Panc1 (cell line): ENCODE data around the gene C1orf210. TPM values are rescaled to one million over a fixed set of nuclear protein-coding genes. Genes with fewer than 3 reads are reported as not detected.

Source experiments
- ATAC-seq: fragments of 200-7000 bp; cut with Tn5 transposase; 2 replicates; pipeline ENCODE4 v1.9.1; 2020; ENCODE audit warnings: mild to moderate bottlenecking, moderate library complexity
- BruUV-seq: library from RNA; stranded (reverse); fragments of 400-500 nt; replicated peaks from 2 replicates; lab custom pipeline; 2021; lab: Mats Ljungman, UMichigan
- CTCF ChIA-PET: fragments of 300-600 bp; sonication (Branson Sonifier 250); formaldehyde crosslinking; loops from one replicate; lab custom pipeline; 2022; ENCODE audit warnings: antibody characterized with exemption; lab: Charles Lee
- POLR2A ChIA-PET: fragments of 300-600 bp; sonication (Branson Sonifier 250); formaldehyde crosslinking; loops from one replicate; lab custom pipeline; 2022; ENCODE audit warnings: antibody characterized with exemption; lab: Charles Lee
- DNase-seq: peaks from one replicate; pipeline ENCODE4 v3.0.0-alpha.2; 2010; ENCODE audit warnings: low read depth, low spot score
- H3K27ac ChIP-seq: 2 replicates; pipeline ENCODE4 v1.5.1; 2011; ENCODE audit warnings: mild to moderate bottlenecking, low read length, inconsistent platforms
- H3K27me3 ChIP-seq: fragments of 200-500 bp; sonication (Bioruptor generic); 2 replicates; pipeline ENCODE4 v1.6.0; 2014; ENCODE audit warnings: low read length, inconsistent platforms; ENCODE audit not compliant: control insufficient read depth, insufficient read depth
- H3K36me3 ChIP-seq: fragments of 200-500 bp; sonication (Bioruptor generic); 2 replicates; pipeline ENCODE4 v1.5.1; 2014; ENCODE audit warnings: inconsistent platforms, mild to moderate bottlenecking, low read length, moderate library complexity; ENCODE audit not compliant: control insufficient read depth, insufficient read depth
- H3K4me1 ChIP-seq: 2 replicates; pipeline ENCODE4 v1.5.1; 2011; ENCODE audit warnings: inconsistent platforms, mild to moderate bottlenecking, low read length, moderate library complexity; ENCODE audit not compliant: control insufficient read depth, insufficient read depth
- H3K4me3 ChIP-seq, 2 experiments: 2 replicates each; pipeline ENCODE4 v1.5.1; 2011 to 2012; ENCODE audit warnings: low read depth in 2 of 2, low read length in 2 of 2, mild to moderate bottlenecking in 2 of 2, inconsistent platforms in 1 of 2, moderate library complexity in 1 of 2
- H3K9me3 ChIP-seq: fragments of 200-500 bp; sonication (Bioruptor generic); 2 replicates; pipeline ENCODE4 v1.5.1; 2014; ENCODE audit warnings: low read depth, mild to moderate bottlenecking, inconsistent platforms, low read length, moderate library complexity; ENCODE audit not compliant: control insufficient read depth, insufficient read depth
- CTCF ChIP-seq: fragments of 450-650 bp; IDR thresholded peaks from 2 replicates; pipeline ENCODE4 v1.5.1; 2017; ENCODE audit warnings: mild to moderate bottlenecking
- POLR2AphosphoS5 ChIP-seq: IDR thresholded peaks from 2 replicates; pipeline ENCODE4 v1.6.1; 2012; ENCODE audit warnings: mild to moderate bottlenecking, low read depth, low read length, moderate library complexity
- REST ChIP-seq, 2 experiments: IDR thresholded peaks; 2 replicates each; pipeline ENCODE4 v1.6.1; 2011 to 2012; ENCODE audit warnings: low read depth in 2 of 2, control low read depth in 1 of 2, low read length in 1 of 2, mild to moderate bottlenecking in 1 of 2, moderate library complexity in 1 of 2; ENCODE audit not compliant: insufficient read depth in 1 of 2
- SIN3A ChIP-seq: IDR thresholded peaks from 2 replicates; pipeline ENCODE4 v1.6.1; 2012; ENCODE audit warnings: low read depth, mild to moderate bottlenecking, low read length, moderate library complexity, borderline replicate concordance; ENCODE audit not compliant: insufficient read depth
- TCF7L2 ChIP-seq: IDR thresholded peaks from 2 replicates; pipeline ENCODE4 v1.6.1; 2011; ENCODE audit warnings: mild to moderate bottlenecking, low read depth, low read length, inconsistent platforms
- in situ Hi-C: cut with HindIII; loops from 2 replicates; pipeline ENCODE4 v1.10.0; 2016; ENCODE audit warnings: low sequenced_read_pairs, low pct_unique_long_range_greater_than_20kb
- intact Hi-C: fragments of 100-400 bp; cut with micrococcal nuclease; formaldehyde crosslinking; loops from one replicate; pipeline ENCODE4 v1.10.0; 2022; ENCODE audit not compliant: unreplicated experiment
- total RNA-seq: library from RNA; stranded (reverse); gene quantifications from one replicate; pipeline ENCODE4 v1.2.1, GENCODE V29; 2021; ENCODE audit not compliant: unreplicated experiment

Gene C1orf210
- total RNA-seq, 1 experiment from 2014 or later: not detected

GRCh38 chr1:43284065-43284464, 1.3 kb downstream of the C1orf210 start:
- no peak overlapping the region for H3K4me3 ChIP-seq
- no TSS peak for BruUV-seq
- no peak for DNase-seq
- H3K27me3 ChIP-seq: no peaks in the 10 kb centered on the region
- ChIA-PET CTCF (interaction anchor here (0.8 kb wide), 1 partner anchor 8 kb away, joined by 4 read pairs; no protein-coding TSS in a partner anchor), POLR2A (no interaction called here)
- intact Hi-C loops (no loop called here), in situ Hi-C loops (no loop called here)
- no peak for ATAC-seq
- no peaks in the 10 kb centered on the region for H3K4me1 ChIP-seq
- H3K27ac ChIP-seq: no peak overlapping the region
- no peaks in the 10 kb centered on the region for H3K9me3 ChIP-seq
- no peaks in the 10 kb centered on the region for H3K36me3 ChIP-seq
- TF ChIP-seq SIN3A: no peak
- no peak for TF ChIP-seq CTCF
- no peak for TF ChIP-seq POLR2AphosphoS5
- no peak for TF ChIP-seq TCF7L2
- no peak for TF ChIP-seq REST (IDR thresholded peaks at IDR 0.05; ENCODE audit: insufficient read depth in 1 of 2, low read depth in 2 of 2, low read length in 1 of 2)

- Histone ChIP-seq H3K27ac (no peak overlapping the region), H3K9me3 (no peaks in the 10 kb centered on the region), H3K4me1 (no peaks in the 10 kb centered on the region), H3K36me3 (no peaks in the 10 kb centered on the region), H3K4me3 (no peak overlapping the region), H3K27me3 (no peaks in the 10 kb centered on the region)
- DNase-seq (no peak), ATAC-seq (no peak)
- CTCF ChIA-PET: no interaction called here
- in situ Hi-C loops (no loop called here), intact Hi-C loops (no loop called here)
- TF ChIP-seq REST (IDR thresholded peaks at IDR 0.05; ENCODE audit: insufficient read depth in 1 of 2, low read depth in 2 of 2, low read length in 1 of 2) (no peak), TCF7L2 (no peak), SIN3A (no peak)
- POLR2A ChIA-PET: no interaction called here
- BruUV-seq: no TSS peak
Observed at GRCh38 chr1:43282220-43283195, 2.9 kb downstream of the C1orf210 start.
